HL-60/S4 treated with retinoic acid at 250 ng/mL for 4 days and 3 days (cell line): Measurements from ENCODE around the gene MAPRE2.
"Not testable (repeated sequence)": the region's sequence is repeated elsewhere in the genome, so short reads cannot be mapped to it uniquely, and the experiment has no call there.

Source experiments
- in situ Hi-C: fragments of 300-500 bp; cut with MboI; formaldehyde crosslinking; loops from 2 replicates; pipeline ENCODE4 v1.7.0; 2022; ENCODE audit warnings: low sequenced_read_pairs

The MAPRE2 gene

GRCh38 chr18:35141567-35142274, 100.5 kb downstream of the MAPRE2 start:
- in situ Hi-C loops, result no loop called here

- in situ Hi-C loops, result no loop called here
Observed at GRCh38 chr18:35142275-35142615, 101.0 kb downstream of the MAPRE2 start.

GRCh38 chr18:35143622-35144596, 102.7 kb downstream of the MAPRE2 start:
- in situ Hi-C loops, result no loop called here

- in situ Hi-C loops, result no loop called here
Observed at GRCh38 chr18:35144698-35145097, 103.5 kb downstream of the MAPRE2 start.

GRCh38 chr18:35150195-35150594, 109.0 kb downstream of the MAPRE2 start:
- in situ Hi-C loops, result not testable (repeated sequence)

GRCh38 chr18:35153609-35154272, 112.5 kb downstream of the MAPRE2 start:
- in situ Hi-C loops, result no loop called here

GRCh38 chr18:35155398-35156117, 114.3 kb downstream of the MAPRE2 start:
- in situ Hi-C loops, result no loop called here

GRCh38 chr18:35157181-35157580, 116.0 kb downstream of the MAPRE2 start:
- in situ Hi-C loops, result no loop called here

GRCh38 chr18:35158728-35159450, 117.7 kb downstream of the MAPRE2 start:
- in situ Hi-C loops, result no loop called here

- in situ Hi-C loops, result no loop called here
Observed at GRCh38 chr18:35159782-35160181, 118.6 kb downstream of the MAPRE2 start.

GRCh38 chr18:35161485-35161884, 120.3 kb downstream of the MAPRE2 start:
- in situ Hi-C loops, result no loop called here

GRCh38 chr18:35161934-35162333, 120.7 kb downstream of the MAPRE2 start:
- in situ Hi-C loops, result no loop called here

GRCh38 chr18:35163014-35163539, 121.9 kb downstream of the MAPRE2 start:
- in situ Hi-C loops, result no loop called here

- in situ Hi-C loops, result no loop called here
Observed at GRCh38 chr18:35163721-35164120, 122.5 kb downstream of the MAPRE2 start.

GRCh38 chr18:35164133-35164532, 122.9 kb downstream of the MAPRE2 start:
- in situ Hi-C loops, result no loop called here

- in situ Hi-C loops, result no loop called here
Observed at GRCh38 chr18:35167332-35167731, 126.1 kb downstream of the MAPRE2 start.

- in situ Hi-C loops, result no loop called here
Observed at GRCh38 chr18:35167857-35168256, 126.6 kb downstream of the MAPRE2 start.

- in situ Hi-C loops, result not testable (repeated sequence)
Observed at GRCh38 chr18:35170323-35170722, 129.1 kb downstream of the MAPRE2 start.

GRCh38 chr18:35171315-35171987, 130.2 kb downstream of the MAPRE2 start:
- in situ Hi-C loops, result no loop called here
